HFF-Myc (cell line): ENCODE data around the gene HSPG2.
A peak's percentile ranks its signal among the peaks of the same experiment; 100 is the strongest.
"Not testable (repeated sequence)": the region's sequence is repeated elsewhere in the genome, so short reads cannot be mapped to it uniquely, and the experiment has no call there.

Source experiments
- DNase-seq: peaks from one replicate; pipeline ENCODE4 v3.0.0-alpha.2; 2011; ENCODE audit warnings: low read depth; ENCODE audit errors: extremely low read depth
- H3K4me3 ChIP-seq: replicated peaks from 2 replicates; pipeline ENCODE4 v1.5.1; 2011; ENCODE audit warnings: low read depth, mild to moderate bottlenecking, control low read depth, low read length
- CTCF ChIP-seq: IDR thresholded peaks from 2 replicates; pipeline ENCODE4 v1.5.1; 2012; ENCODE audit warnings: mild to moderate bottlenecking, low read depth, low read length, control low read depth; ENCODE audit errors: missing control alignments

Gene HSPG2

GRCh38 chr1:21799730-21800129 lies 137.4 kb downstream of the HSPG2 start:
- DNase-seq, result no peak
- no peak overlapping the region for H3K4me3 ChIP-seq
- no peak for TF ChIP-seq CTCF

GRCh38 chr1:21795075-21795474 lies 142.0 kb downstream of the HSPG2 start:
- H3K4me3 ChIP-seq, result no peak overlapping the region
- no peak for TF ChIP-seq CTCF
- DNase-seq, result no peak

DNA sequence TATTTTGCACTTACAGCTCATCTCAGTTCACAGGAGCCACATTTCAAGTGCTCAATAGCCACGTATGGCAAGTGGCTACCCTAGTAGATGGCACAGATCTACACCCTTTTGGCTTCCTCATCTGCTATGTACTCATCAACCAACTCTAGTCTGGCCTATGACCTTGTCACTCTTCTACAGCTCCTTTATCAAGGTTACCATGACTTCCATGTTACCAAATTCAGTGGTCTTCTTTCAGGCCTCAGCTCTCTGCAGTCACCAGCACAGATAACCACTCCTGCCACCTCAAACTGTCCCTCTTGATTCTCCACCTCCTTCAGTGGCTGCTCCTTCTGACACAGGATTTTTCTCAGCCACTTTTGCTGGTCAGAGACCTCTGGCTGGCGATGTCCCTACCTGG lies 142.5 kb downstream of the HSPG2 start:
- H3K4me3 ChIP-seq, result no peak overlapping the region
- no peak for DNase-seq
- no peak for TF ChIP-seq CTCF

DNA sequence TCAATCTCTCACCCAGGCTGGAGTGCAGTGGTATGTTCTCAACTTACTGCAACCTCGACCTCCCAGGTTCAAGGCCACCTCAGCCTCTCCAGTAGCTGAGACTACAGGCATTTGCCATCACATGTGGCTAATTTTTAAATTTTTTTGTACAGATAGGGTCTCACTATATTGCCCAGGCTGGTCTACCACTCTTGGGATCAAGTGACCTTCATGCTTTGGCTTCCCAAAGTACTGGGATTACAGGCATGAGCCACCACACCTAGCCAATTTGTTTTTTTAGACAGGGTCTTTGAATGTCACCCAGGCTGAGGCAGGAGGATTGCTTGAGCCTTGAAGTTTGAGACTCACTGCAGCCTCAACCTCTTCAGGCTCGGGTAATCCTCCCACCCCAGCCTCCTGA lies 144.0 kb downstream of the HSPG2 start:
- no peak overlapping the region for H3K4me3 ChIP-seq
- DNase-seq, result no peak
- TF ChIP-seq CTCF, result no peak

- no peak overlapping the region for H3K4me3 ChIP-seq
- no peak for TF ChIP-seq CTCF
- DNase-seq, result no peak
Measured at GRCh38 chr1:21786640-21787039, 150.5 kb downstream of the HSPG2 start.

- DNase-seq, H3K4me3 ChIP-seq: not testable (repeated sequence)
Measured at GRCh38 chr1:21785764-21786163, 151.3 kb downstream of the HSPG2 start.

GRCh38 chr1:21783679-21784603 lies 153.2 kb downstream of the HSPG2 start:
- DNase-seq, result peak; percentile 87
- TF ChIP-seq CTCF, result no peak
- H3K4me3 ChIP-seq, result peak overlapping the region; percentile 70
